ENCODE measurements around the gene ARL6IP4. TPM values are rescaled to one million over a fixed set of nuclear protein-coding genes. Genes with fewer than 3 reads are reported as not detected.

Gene ARL6IP4
- polyA plus RNA-seq, 2 donors, result 161 to 184 TPM

DNA sequence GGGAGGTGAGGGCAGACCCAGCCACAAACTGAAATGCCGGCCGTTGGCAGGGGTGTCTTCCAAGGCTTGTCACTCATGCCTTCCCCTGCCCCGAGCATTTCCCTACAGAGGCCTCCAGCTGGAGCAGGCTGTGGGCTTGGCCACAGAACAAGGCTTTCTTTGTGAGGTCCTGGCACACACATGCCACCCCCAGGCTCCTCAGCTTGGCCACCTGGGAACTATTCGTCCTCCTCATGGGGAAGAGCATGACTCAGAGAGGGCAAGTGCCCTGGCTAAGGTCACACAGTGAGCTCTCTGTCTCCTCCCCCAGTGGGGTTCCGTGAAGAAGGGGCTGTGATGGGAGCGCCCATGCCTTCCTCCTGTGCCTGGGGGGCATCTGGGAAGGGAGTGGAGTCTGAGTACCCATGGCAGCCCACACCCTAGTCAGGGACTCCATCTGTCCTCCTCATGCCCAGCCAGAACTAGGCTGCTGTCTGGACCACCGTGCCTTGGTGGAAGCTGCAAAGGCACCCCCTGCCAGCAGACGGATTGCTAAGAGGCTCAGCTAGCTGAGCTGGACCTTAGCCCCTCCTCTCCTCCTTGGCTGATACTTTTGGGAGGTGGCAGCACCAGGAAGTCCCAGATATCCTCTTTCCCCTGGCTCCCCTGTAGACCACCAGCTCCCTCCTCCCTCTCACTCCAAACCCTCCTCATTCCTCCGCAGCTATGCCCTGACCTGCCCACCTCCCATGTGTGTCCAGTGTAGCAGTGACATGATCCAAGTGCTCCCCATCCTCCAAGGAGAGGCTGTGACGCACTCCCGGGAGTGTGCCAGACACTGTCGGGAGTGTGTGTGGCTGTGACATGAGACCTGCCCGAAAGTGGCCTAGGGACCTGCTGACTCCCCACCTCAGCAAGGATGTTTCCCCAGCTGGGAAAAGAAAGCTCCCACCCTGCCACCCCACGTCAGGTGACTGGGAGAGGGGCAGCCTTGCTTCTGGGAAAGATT, 35.6 kb upstream of the ARL6IP4 start:
- Histone ChIP-seq H3K9me3 (ENCODE audit: control insufficient read depth in 2 of 2, insufficient read depth in 1 of 2, low read depth in 1 of 2, low read length in 1 of 2) (no peaks in the 10 kb centered on the region), H3K27me3 (ENCODE audit: control insufficient read depth in 1 of 2, insufficient read depth in 2 of 2, low read length in 2 of 2) (no peaks in the 10 kb centered on the region), H3K27ac (ENCODE audit: low read depth in 2 of 2, low read length in 1 of 2) (peak overlapping the region in 1 of 2 donors; percentile 34), H3K36me3 (ENCODE audit: control insufficient read depth in 2 of 2, insufficient read depth in 2 of 2, low read length in 1 of 2) (no peaks in the 10 kb centered on the region), H3K4me3 (ENCODE audit: low read depth in 1 of 2, low read length in 2 of 2) (no peak overlapping the region), H3K4me1 (ENCODE audit: control insufficient read depth in 2 of 2, insufficient read depth in 2 of 2, low read length in 1 of 2) (peaks cover 0 to 37% of the 10 kb centered on the region in 2 donors)
- 52 to 55% methylated on average over 14 of the region's 14 CpGs for WGBS, 2 donors

DNA sequence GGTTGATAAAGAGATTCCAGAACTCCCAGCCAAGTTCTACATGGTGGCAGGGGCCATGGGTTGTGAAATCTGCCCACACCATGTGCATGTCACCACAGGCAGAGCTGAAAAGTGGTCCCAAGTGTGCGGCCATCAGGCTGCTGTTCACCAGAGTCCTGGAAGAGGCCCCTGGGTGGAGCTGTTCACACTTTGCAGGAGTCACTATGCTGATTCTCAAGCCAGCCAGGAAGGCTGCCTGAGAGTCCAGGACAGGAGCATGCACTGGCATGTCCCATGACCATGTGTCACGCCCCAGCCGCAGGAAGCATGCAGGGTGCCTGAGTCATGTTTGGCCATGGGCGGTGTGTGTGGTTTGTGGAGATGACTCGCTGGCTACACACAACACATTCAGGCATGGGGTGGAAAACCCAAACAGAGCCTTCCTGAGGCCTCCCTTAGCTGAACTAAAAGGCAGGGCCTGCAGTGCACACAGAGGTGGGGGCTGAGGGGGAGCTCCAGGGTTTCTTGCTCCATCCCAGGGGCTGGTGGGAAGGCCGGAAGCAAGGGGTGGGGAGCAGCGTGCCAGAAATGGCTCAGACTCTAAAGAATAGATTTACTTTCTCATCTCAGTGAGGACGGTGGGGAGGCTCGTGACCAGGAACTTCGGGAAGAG, 33.7 kb upstream of the ARL6IP4 start:
- H3K36me3 ChIP-seq (ENCODE audit: control insufficient read depth in 2 of 2, insufficient read depth in 2 of 2, low read length in 1 of 2), result no peaks in the 10 kb centered on the region
- 30 to 39% methylated on average over 10 of the region's 10 CpGs for WGBS, 2 donors
- peak overlapping the region; percentile 91 for H3K27ac ChIP-seq (ENCODE audit: low read depth in 2 of 2, low read length in 1 of 2)
- H3K4me3 ChIP-seq (ENCODE audit: low read depth in 1 of 2, low read length in 2 of 2), result no peak overlapping the region
- H3K9me3 ChIP-seq (ENCODE audit: control insufficient read depth in 2 of 2, insufficient read depth in 1 of 2, low read depth in 1 of 2, low read length in 1 of 2), result no peaks in the 10 kb centered on the region
- peaks cover 0 to 31% of the 10 kb centered on the region in 2 donors for H3K4me1 ChIP-seq (ENCODE audit: control insufficient read depth in 2 of 2, insufficient read depth in 2 of 2, low read length in 1 of 2)
- no peaks in the 10 kb centered on the region for H3K27me3 ChIP-seq (ENCODE audit: control insufficient read depth in 1 of 2, insufficient read depth in 2 of 2, low read length in 2 of 2)

DNA sequence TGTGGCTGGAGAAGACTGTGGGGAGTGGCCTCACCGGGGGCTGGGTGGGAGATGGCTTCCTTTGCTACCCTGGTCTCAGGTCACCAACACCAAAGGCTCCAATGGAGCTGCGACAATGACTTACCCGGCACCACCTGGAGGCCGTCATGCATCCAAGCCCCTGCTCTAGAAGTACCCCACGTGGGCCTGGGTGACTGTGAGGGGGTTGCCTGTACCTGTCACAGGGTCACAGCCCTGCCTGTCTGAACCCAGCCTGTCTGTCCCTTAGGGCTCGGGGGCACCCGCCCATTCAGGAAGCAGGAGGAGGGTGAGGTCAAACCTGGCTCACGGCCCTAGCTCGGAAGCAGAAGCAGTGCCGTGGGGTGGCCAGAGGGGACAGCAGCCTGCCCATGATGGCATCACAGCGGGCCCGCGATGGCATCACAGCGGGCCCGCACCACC, 33.1 kb upstream of the ARL6IP4 start:
- Histone ChIP-seq H3K4me3 (ENCODE audit: low read depth in 1 of 2, low read length in 2 of 2) (no peak overlapping the region), H3K4me1 (ENCODE audit: control insufficient read depth in 2 of 2, insufficient read depth in 2 of 2, low read length in 1 of 2) (peaks cover 0 to 31% of the 10 kb centered on the region in 2 donors), H3K27ac (ENCODE audit: low read depth in 2 of 2, low read length in 1 of 2) (peak overlapping the region; percentile 91), H3K36me3 (ENCODE audit: control insufficient read depth in 2 of 2, insufficient read depth in 2 of 2, low read length in 1 of 2) (no peaks in the 10 kb centered on the region), H3K27me3 (ENCODE audit: control insufficient read depth in 1 of 2, insufficient read depth in 2 of 2, low read length in 2 of 2) (no peaks in the 10 kb centered on the region), H3K9me3 (ENCODE audit: control insufficient read depth in 2 of 2, insufficient read depth in 1 of 2, low read depth in 1 of 2, low read length in 1 of 2) (no peaks in the 10 kb centered on the region)
- WGBS, 2 donors, result 48 to 51% methylated on average over 15 of the region's 15 CpGs

GRCh38 chr12:122948605-122949004, 31.9 kb upstream of the ARL6IP4 start:
- H3K27ac ChIP-seq (ENCODE audit: low read depth in 2 of 2, low read length in 1 of 2), result no peak overlapping the region
- WGBS, 2 donors, result 92 to 93% methylated on average over 14 of the region's 14 CpGs
- H3K4me3 ChIP-seq (ENCODE audit: low read depth in 1 of 2, low read length in 2 of 2), result no peak overlapping the region
- no peaks in the 10 kb centered on the region for H3K36me3 ChIP-seq (ENCODE audit: control insufficient read depth in 2 of 2, insufficient read depth in 2 of 2, low read length in 1 of 2)
- H3K27me3 ChIP-seq (ENCODE audit: control insufficient read depth in 1 of 2, insufficient read depth in 2 of 2, low read length in 2 of 2), result no peaks in the 10 kb centered on the region
- peaks cover 0 to 31% of the 10 kb centered on the region in 2 donors for H3K4me1 ChIP-seq (ENCODE audit: control insufficient read depth in 2 of 2, insufficient read depth in 2 of 2, low read length in 1 of 2)
- H3K9me3 ChIP-seq (ENCODE audit: control insufficient read depth in 2 of 2, insufficient read depth in 1 of 2, low read depth in 1 of 2, low read length in 1 of 2), result no peaks in the 10 kb centered on the region

DNA sequence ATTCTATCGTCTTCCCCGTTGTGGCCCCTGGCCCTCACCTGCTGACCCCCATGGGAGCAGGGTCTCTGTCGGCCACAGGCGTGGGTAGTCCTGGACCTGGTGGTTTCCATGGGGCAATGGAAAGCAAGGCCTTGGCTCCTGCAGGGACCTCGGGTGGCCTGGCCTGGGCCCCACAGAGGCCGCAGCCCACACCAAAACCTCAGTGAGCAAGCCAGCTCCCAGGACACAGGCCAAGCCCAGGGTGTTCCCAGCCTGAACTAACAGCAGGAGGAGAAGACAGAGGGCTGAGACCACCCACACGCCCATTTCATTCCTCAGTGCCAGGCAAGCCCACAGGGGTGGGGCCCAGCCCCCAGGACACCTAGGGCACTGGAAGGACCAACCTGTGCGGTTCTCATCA, 31.1 kb upstream of the ARL6IP4 start:
- H3K9me3 ChIP-seq (ENCODE audit: control insufficient read depth in 2 of 2, insufficient read depth in 1 of 2, low read depth in 1 of 2, low read length in 1 of 2), result no peaks in the 10 kb centered on the region
- H3K4me3 ChIP-seq (ENCODE audit: low read depth in 1 of 2, low read length in 2 of 2), result no peak overlapping the region
- H3K27ac ChIP-seq (ENCODE audit: low read depth in 2 of 2, low read length in 1 of 2), result no peak overlapping the region
- 89 to 92% methylated on average over 8 of the region's 8 CpGs for WGBS, 2 donors
- H3K27me3 ChIP-seq (ENCODE audit: control insufficient read depth in 1 of 2, insufficient read depth in 2 of 2, low read length in 2 of 2), result no peaks in the 10 kb centered on the region
- H3K36me3 ChIP-seq (ENCODE audit: control insufficient read depth in 2 of 2, insufficient read depth in 2 of 2, low read length in 1 of 2), result no peaks in the 10 kb centered on the region
- H3K4me1 ChIP-seq (ENCODE audit: control insufficient read depth in 2 of 2, insufficient read depth in 2 of 2, low read length in 1 of 2), result peaks cover 0 to 28% of the 10 kb centered on the region in 2 donors

DNA sequence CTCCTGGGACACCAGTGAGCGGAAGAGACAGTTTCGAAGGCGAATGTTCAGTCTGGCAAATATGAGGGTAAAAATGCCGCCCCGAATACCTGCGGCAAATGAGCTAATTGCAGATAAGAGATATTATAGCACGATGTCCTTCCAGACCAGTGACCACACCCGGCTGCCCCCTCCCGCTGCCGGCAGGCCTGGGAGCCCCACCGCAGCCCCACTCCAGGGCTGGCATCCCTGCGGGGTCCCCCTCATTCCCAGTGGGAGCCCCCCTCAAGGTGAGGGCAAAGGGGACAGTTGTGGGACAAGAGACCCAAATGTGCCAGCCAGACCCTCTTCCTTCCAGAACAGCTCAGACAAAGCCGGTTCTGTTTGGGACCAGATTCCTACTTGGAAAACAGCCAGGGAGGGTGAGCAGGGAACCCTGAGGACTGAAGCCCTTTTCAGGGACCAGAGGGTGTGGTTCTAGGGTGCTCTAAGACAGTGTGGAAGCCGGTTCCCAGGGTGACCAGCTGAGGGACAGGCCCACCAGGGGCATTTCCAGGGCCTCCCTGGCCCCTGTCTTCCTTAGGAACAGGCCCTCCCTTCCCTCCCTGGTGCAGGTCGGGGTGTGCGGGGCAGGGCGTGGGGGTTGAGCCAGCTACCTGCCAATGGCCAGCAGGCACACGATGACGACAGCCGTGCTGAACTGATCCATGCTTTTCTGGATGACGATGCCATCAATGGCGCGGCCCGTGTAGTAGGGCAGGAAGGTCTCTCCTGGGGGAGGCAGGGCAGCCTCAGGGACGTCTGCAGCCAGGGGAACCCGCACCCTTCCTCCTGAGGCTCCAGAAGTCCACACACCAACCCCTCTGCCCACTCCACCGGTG, 30.4 kb upstream of the ARL6IP4 start:
- H3K36me3 ChIP-seq (ENCODE audit: control insufficient read depth in 2 of 2, insufficient read depth in 2 of 2, low read length in 1 of 2), result no peaks in the 10 kb centered on the region
- no peaks in the 10 kb centered on the region for H3K9me3 ChIP-seq (ENCODE audit: control insufficient read depth in 2 of 2, insufficient read depth in 1 of 2, low read depth in 1 of 2, low read length in 1 of 2)
- H3K27me3 ChIP-seq (ENCODE audit: control insufficient read depth in 1 of 2, insufficient read depth in 2 of 2, low read length in 2 of 2), result no peaks in the 10 kb centered on the region
- H3K4me1 ChIP-seq (ENCODE audit: control insufficient read depth in 2 of 2, insufficient read depth in 2 of 2, low read length in 1 of 2), result peaks cover 0 to 22% of the 10 kb centered on the region in 2 donors
- 78 to 85% methylated on average over 27 of the region's 27 CpGs for WGBS, 2 donors
- H3K4me3 ChIP-seq (ENCODE audit: low read depth in 1 of 2, low read length in 2 of 2), result no peak overlapping the region
- H3K27ac ChIP-seq (ENCODE audit: low read depth in 2 of 2, low read length in 1 of 2), result no peak overlapping the region

DNA sequence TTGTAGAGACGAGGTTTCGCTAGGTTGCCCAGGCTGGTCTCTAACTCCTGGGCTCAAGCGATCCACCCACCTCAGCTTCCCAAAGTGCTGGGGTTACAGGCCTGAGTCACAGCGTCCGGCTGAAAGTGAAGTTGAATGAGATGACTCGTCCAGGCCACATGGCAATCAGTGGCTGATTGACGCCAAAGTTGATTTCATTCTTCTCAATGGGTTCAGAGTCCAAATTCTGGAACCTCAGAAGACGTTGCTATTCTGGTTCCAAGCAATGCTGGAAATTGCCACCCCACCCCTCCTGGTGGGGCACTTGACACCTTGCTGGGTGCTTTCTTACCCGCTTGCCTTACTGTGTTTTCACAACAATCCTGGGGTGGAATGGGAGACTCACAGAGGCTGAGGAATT, 29.1 kb upstream of the ARL6IP4 start:
- peaks cover 0 to 3% of the 10 kb centered on the region in 2 donors for H3K36me3 ChIP-seq (ENCODE audit: control insufficient read depth in 2 of 2, insufficient read depth in 2 of 2, low read length in 1 of 2)
- no peaks in the 10 kb centered on the region for H3K9me3 ChIP-seq (ENCODE audit: control insufficient read depth in 2 of 2, insufficient read depth in 1 of 2, low read depth in 1 of 2, low read length in 1 of 2)
- H3K27me3 ChIP-seq (ENCODE audit: control insufficient read depth in 1 of 2, insufficient read depth in 2 of 2, low read length in 2 of 2), result no peaks in the 10 kb centered on the region
- 71 to 73% methylated on average over 9 of the region's 9 CpGs for WGBS, 2 donors
- peaks cover 0 to 12% of the 10 kb centered on the region in 2 donors for H3K4me1 ChIP-seq (ENCODE audit: control insufficient read depth in 2 of 2, insufficient read depth in 2 of 2, low read length in 1 of 2)
- H3K4me3 ChIP-seq (ENCODE audit: low read depth in 1 of 2, low read length in 2 of 2), result no peak overlapping the region
- H3K27ac ChIP-seq (ENCODE audit: low read depth in 2 of 2, low read length in 1 of 2), result no peak overlapping the region

DNA sequence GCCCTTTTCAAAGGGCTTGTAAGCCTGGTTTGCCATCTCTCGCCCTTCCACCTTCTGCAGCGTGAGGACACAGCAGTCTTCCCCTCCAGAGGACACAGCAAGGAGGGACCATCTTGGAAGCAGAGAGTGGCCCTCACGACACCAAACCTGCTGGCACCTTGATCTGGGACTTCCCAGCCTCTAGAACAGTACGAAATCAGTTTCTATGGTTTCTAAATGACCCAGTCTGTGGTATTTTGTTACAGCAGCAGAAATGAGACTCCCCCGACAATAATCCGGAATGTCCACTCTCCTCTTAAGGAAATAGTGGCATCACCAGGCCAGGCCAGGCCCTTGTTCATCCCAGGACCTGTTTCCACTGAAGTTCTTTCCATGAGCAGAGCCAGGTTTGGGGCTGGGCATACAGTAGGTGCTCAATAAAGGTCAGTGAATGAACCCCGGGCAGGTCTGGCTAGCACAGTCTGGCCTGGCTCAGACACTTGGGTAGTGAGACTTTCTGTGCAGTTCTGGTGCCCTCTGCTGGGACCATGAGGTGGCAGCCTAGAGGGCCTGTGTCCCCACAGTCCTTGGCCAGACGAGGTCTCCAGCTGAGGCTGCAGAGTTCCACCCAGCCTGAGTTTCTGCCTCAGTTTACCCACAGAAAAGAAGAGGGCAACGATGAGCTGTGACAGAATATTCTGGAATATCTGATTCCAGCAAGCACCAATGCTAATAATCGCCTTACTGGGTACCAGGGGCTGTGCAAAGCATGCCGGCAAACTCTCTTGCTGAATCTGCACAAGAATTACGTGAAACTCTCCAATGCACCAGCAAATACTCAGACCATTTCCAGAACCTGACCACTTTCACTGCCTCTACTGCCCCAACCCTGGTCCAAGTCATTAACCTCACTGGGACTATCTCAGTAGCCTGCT, 28.2 kb upstream of the ARL6IP4 start:
- Histone ChIP-seq H3K36me3 (ENCODE audit: control insufficient read depth in 2 of 2, insufficient read depth in 2 of 2, low read length in 1 of 2) (peaks cover 0 to 3% of the 10 kb centered on the region in 2 donors), H3K27ac (ENCODE audit: low read depth in 2 of 2, low read length in 1 of 2) (peak overlapping the region in 1 of 2 donors; percentile 24), H3K4me3 (ENCODE audit: low read depth in 1 of 2, low read length in 2 of 2) (no peak overlapping the region), H3K9me3 (ENCODE audit: control insufficient read depth in 2 of 2, insufficient read depth in 1 of 2, low read depth in 1 of 2, low read length in 1 of 2) (no peaks in the 10 kb centered on the region), H3K4me1 (ENCODE audit: control insufficient read depth in 2 of 2, insufficient read depth in 2 of 2, low read length in 1 of 2) (peaks cover 0 to 6% of the 10 kb centered on the region in 2 donors), H3K27me3 (ENCODE audit: control insufficient read depth in 1 of 2, insufficient read depth in 2 of 2, low read length in 2 of 2) (no peaks in the 10 kb centered on the region)
- WGBS, 2 donors, result 66 to 68% methylated on average over 12 of the region's 12 CpGs

Data from esophagus (tissue), 2 donors.